ENCODE results near the gene GP5. TPM values are rescaled to one million over a fixed set of nuclear protein-coding genes. Genes with fewer than 3 reads are reported as not detected.

The GP5 gene
- total RNA-seq, 1 experiment from 2014 or later = 0.15 TPM

DNA sequence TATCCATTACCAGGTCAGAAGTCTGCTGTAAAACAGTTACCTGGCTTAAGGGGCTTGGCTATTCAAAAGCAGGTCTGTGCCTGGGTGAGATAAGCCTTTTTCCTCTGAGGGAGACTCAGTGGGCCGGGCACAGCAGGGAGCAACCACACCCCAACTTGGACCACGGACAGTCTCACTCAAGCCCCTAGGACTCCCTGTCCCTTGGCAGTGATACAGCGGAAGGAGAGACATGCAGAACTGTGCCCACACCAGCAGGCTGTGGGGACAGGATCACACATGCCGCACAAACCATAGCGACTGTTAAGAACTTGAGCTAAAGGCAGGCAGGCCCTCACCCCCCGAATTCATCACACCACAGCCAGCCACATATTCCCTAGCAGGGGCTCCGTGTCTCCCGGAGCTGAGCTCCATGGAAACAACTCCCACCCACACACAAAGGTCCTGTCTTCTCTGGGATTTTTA is 2.8 kb upstream of the GP5 start:
- ATAC-seq = 0 out of 2 replicates have a peak, but pooled peaks have one; percentile 5
- H3K36me3 ChIP-seq (ENCODE audit: control insufficient read depth in 1 of 2, insufficient read depth in 2 of 2, low read length in 2 of 2) = 0 out of 4 replicates have a peak, but pooled peaks cover 0 to 4% of the 10 kb centered on the region in 2 experiments
- no peak overlapping the region for H3K4me3 ChIP-seq (replicated peaks in 1 of 2; ENCODE audit: low read depth in 1 of 2, low read length in 2 of 2)
- H3K79me2 ChIP-seq (ENCODE audit: insufficient read depth, low read length) = no peaks in the 10 kb centered on the region
- ChIA-PET RAD21 (ENCODE audit: low non-redundant PET in 1 of 2, low total read pairs in 2 of 2, uncharacterized antibody in 2 of 2, unreplicated experiment in 2 of 2) (no interaction called here), CTCF (interaction anchor here (1.1 to 1.6 kb wide), 2 partner anchors 58 to 68 kb away, joined by 3 to 5 read pairs; no protein-coding TSS in a partner anchor), POLR2A (no interaction called here)
- no peak overlapping the region for H2AFZ ChIP-seq (ENCODE audit: low read depth, low read length, poor library complexity, severe bottlenecking)
- no peaks in the 10 kb centered on the region for H3K9me2 ChIP-seq (ENCODE audit: insufficient read depth)
- no peak for DNase-seq (ENCODE audit: low read depth, low spot score)
- no peak overlapping the region for H3K9ac ChIP-seq (ENCODE audit: low read length)
- H3K4me1 ChIP-seq (ENCODE audit: control insufficient read depth in 1 of 2, insufficient read depth in 2 of 2, low read length in 2 of 2) = no peaks in the 10 kb centered on the region; a peak in 1 of 4 replicates
- no peaks in the 10 kb centered on the region for H4K20me1 ChIP-seq (ENCODE audit: insufficient read depth)
- intact Hi-C loops (cut with micrococcal nuclease) = loop anchor here (10.0 kb wide), 1 partner anchor 737 kb away; no protein-coding TSS in a partner anchor
- no peaks in the 10 kb centered on the region for H3K9me3 ChIP-seq (ENCODE audit: control insufficient read depth in 1 of 2, insufficient read depth in 1 of 2, low read depth in 1 of 2, low read length in 2 of 2)
- H3K27ac ChIP-seq (ENCODE audit: low read depth, low read length) = no peak overlapping the region
- TF ChIP-seq REST (IDR thresholded peaks at IDR 0.05; ENCODE audit: low read depth) (no peak), POLR2AphosphoS5 (IDR thresholded peaks at IDR 0.05; ENCODE audit: low read depth, low read length) (no peak), ELF1 (IDR thresholded peaks at IDR 0.05; ENCODE audit: borderline replicate concordance, low read depth) (no peak), EZH2phosphoT487 (IDR thresholded peaks at IDR 0.05; ENCODE audit: borderline replicate concordance) (no peak), EZH2 (IDR thresholded peaks at IDR 0.05) (no peak), ZFX (IDR thresholded peaks at IDR 0.05) (no peak), CEBPB (IDR thresholded peaks at IDR 0.05; ENCODE audit: low read depth) (no peak), FOSL1 (IDR thresholded peaks at IDR 0.05; ENCODE audit: low read depth) (no peak), RAD21 (IDR thresholded peaks at IDR 0.05; ENCODE audit: low read depth) (no peak), TCF7L2 (IDR thresholded peaks at IDR 0.05; ENCODE audit: borderline replicate concordance, extremely low read depth, insufficient read depth, insufficient read length) (no peak), CBX3 (IDR thresholded peaks at IDR 0.05; ENCODE audit: low read depth) (no peak), POLR2A (IDR thresholded peaks at IDR 0.05; ENCODE audit: borderline replicate concordance, extremely low read depth, insufficient read depth, insufficient read length) (no peak), SP1 (IDR thresholded peaks at IDR 0.05; ENCODE audit: low read depth) (no peak), SRF (IDR thresholded peaks at IDR 0.05; ENCODE audit: low read depth) (no peak), ZBTB33 (IDR thresholded peaks at IDR 0.05; ENCODE audit: extremely low read depth, insufficient replicate concordance, low read length) (no peak), EGR1 (IDR thresholded peaks at IDR 0.05; ENCODE audit: low read depth) (no peak), ZNF274 (IDR thresholded peaks at IDR 0.05; ENCODE audit: low read depth, low read length) (no peak), SIN3A (IDR thresholded peaks at IDR 0.05; ENCODE audit: low read depth) (no peak)
- TF ChIP-seq, protein P1, sequence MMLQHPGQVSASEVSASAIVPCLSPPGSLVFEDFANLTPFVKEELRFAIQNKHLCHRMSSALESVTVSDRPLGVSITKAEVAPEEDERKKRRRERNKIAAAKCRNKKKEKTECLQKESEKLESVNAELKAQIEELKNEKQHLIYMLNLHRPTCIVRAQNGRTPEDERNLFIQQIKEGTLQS (IDR thresholded peaks at IDR 0.05) = no peak
- TF ChIP-seq, protein P2, sequence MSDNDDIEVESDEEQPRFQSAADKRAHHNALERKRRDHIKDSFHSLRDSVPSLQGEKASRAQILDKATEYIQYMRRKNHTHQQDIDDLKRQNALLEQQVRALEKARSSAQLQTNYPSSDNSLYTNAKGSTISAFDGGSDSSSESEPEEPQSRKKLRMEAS (IDR thresholded peaks at IDR 0.05) = no peak
- H3K4me2 ChIP-seq (ENCODE audit: low read length) = no peak overlapping the region
- BruUV-seq (replicated peaks) = no TSS peak
- H3K27me3 ChIP-seq (ENCODE audit: insufficient read depth, low read length) = no peaks in the 10 kb centered on the region
